K562 (cell line): ENCODE data around the gene CALML6. TPM values are rescaled to one million over a fixed set of nuclear protein-coding genes. Genes with fewer than 3 reads are reported as not detected.

ENCODE experiments used
- ATAC-seq: fragments of 200-7000 bp; cut with Tn5 transposase; 3 replicates; pipeline ENCODE4 v1.9.1; 2020; ENCODE audit warnings: moderate library complexity
- BruUV-seq: library from RNA; stranded (reverse); fragments of 400-500 nt; replicated peaks from 2 replicates; lab custom pipeline; 2021; lab: Mats Ljungman, UMichigan
- CTCF ChIA-PET: fragments of 300-600 bp; formaldehyde crosslinking; extraction: SDS; loops from one replicate; lab custom pipeline; 2021; ENCODE audit warnings: low intra/inter-chr PET ratio; lab: Yijun Ruan, JAX
- POLR2A ChIA-PET: fragments of 300-600, 350-650 bp; sonication (Branson Sonifier 250); formaldehyde crosslinking; extraction: SDS; loops from one replicate; lab custom pipeline; 2021; ENCODE audit warnings: antibody characterized with exemption, inconsistent platforms; lab: Yijun Ruan, JAX
- DNase-seq, 4 experiments: peaks; one replicate each; pipeline versions ENCODE4 v3.0.0 to v3.0.0-alpha.2; 2011 to 2018; ENCODE audit warnings: low spot score in 3 of 4, mixed read lengths in 3 of 4; ENCODE audit errors: extremely low read depth in 1 of 4
- FAIRE-seq: peaks from 2 replicates; lab custom pipeline; 2011; peaks lifted over from hg19 to GRCh38; lab: Jason Lieb, UNC
- H2AFZ ChIP-seq: 2 replicates; pipeline ENCODE4 v1.6.0; 2011; ENCODE audit warnings: low read depth, low read length, control low read depth, inconsistent platforms
- H3K27ac ChIP-seq: fragments of 200-600 bp; 3 replicates; pipeline ENCODE4 v1.8.0; 2011; ENCODE audit warnings: low read depth, mild to moderate bottlenecking, control low read depth, inconsistent platforms, low read length, moderate library complexity, mixed read lengths; ENCODE audit errors: extremely low read depth
- H3K27me3 ChIP-seq, 2 experiments: fragments of 300-600 bp in 1 of 2; 2 replicates in 1 of 2; 3 replicates in 1 of 2; pipeline versions ENCODE4 v1.6.0 to v1.8.0; 2011; ENCODE audit warnings: inconsistent platforms in 2 of 2, low read length in 2 of 2, mild to moderate bottlenecking in 1 of 2, mixed read lengths in 1 of 2, moderate library complexity in 1 of 2; ENCODE audit not compliant: control insufficient read depth in 2 of 2, insufficient read depth in 2 of 2
- H3K36me3 ChIP-seq: fragments of 300-600 bp; 3 replicates; pipeline ENCODE4 v1.8.0; 2011; ENCODE audit warnings: mild to moderate bottlenecking, low read length, inconsistent platforms; ENCODE audit not compliant: control insufficient read depth, insufficient read depth
- H3K4me1 ChIP-seq, 2 experiments: fragments of 200-600 bp in 1 of 2; replicated peaks in 1 of 2; 2 replicates in 1 of 2; 3 replicates in 1 of 2; pipeline versions ENCODE4 v1.5.1 to v1.8.0; 2011; ENCODE audit warnings: inconsistent platforms in 2 of 2, low read length in 2 of 2, mild to moderate bottlenecking in 1 of 2, mixed read lengths in 1 of 2, moderate library complexity in 1 of 2; ENCODE audit not compliant: control insufficient read depth in 2 of 2, insufficient read depth in 2 of 2
- H3K4me2 ChIP-seq: 2 replicates; pipeline ENCODE4 v1.6.1; 2011; ENCODE audit warnings: low read length, control low read depth, inconsistent platforms, mixed read lengths; ENCODE audit not compliant: insufficient read depth
- H3K4me3 ChIP-seq: fragments of 200-600 bp; sonication (generic), shearing (Covaris generic); 2 replicates; pipeline ENCODE4 v1.5.1; 2016; ENCODE audit warnings: control low read depth, inconsistent platforms
- H3K79me2 ChIP-seq: fragments of 200-600 bp; 3 replicates; pipeline ENCODE4 v1.8.0; 2011; ENCODE audit warnings: low read length, inconsistent platforms; ENCODE audit not compliant: control insufficient read depth, insufficient read depth
- H3K9ac ChIP-seq, 2 experiments: 2 replicates each; pipeline versions ENCODE4 v1.6.0 to v1.6.1; 2011; ENCODE audit warnings: low read depth in 2 of 2, low read length in 2 of 2, control low read depth in 1 of 2, inconsistent platforms in 1 of 2, mild to moderate bottlenecking in 1 of 2, mixed read lengths in 1 of 2; ENCODE audit not compliant: insufficient read depth in 1 of 2
- H3K9me1 ChIP-seq: one replicate; pipeline ENCODE4 v1.6.0; 2011; ENCODE audit warnings: inconsistent platforms, mild to moderate bottlenecking, low read length, moderate library complexity; ENCODE audit not compliant: control insufficient read depth, insufficient read depth
- H3K9me3 ChIP-seq: replicated peaks from 2 replicates; pipeline ENCODE4 v1.5.1; 2011; ENCODE audit warnings: low read depth, low read length, inconsistent platforms; ENCODE audit not compliant: control insufficient read depth, insufficient read depth
- H4K20me1 ChIP-seq: replicated peaks from 2 replicates; pipeline ENCODE4 v1.6.1; 2011; ENCODE audit warnings: low read length, inconsistent platforms, mixed read lengths; ENCODE audit not compliant: control insufficient read depth, insufficient read depth
- TEAD1 ChIP-seq, 2 experiments: fragments of 450-650 bp in 1 of 2; sonication (generic) in 1 of 2; formaldehyde crosslinking; IDR thresholded peaks; 2 replicates each; pipeline versions ENCODE4 v1.4.0 to v1.8.0; 2020 to 2022; ENCODE audit warnings: mild to moderate bottlenecking in 2 of 2, missing genetic modification reagents in 1 of 2
- WGBS: fragments of 100-300 bp; shearing (Covaris generic); methylation state at CpG from one replicate; pipeline ENCODE4 v1.1.6; 2016; ENCODE audit warnings: low coverage, mixed read lengths; ENCODE audit not compliant: insufficient coverage; ENCODE audit errors: missing lambda C conversion rate; 5-methylcytosine and 5-hydroxymethylcytosine counted together
- in situ Hi-C: fragments of 300-500 bp; cut with MboI; formaldehyde crosslinking; loops from 4 replicates; pipeline ENCODE4 v1.15.0; 2018; ENCODE audit warnings: inconsistent platforms, mixed read lengths
- intact Hi-C: fragments of 100-400 bp; cut with micrococcal nuclease; formaldehyde crosslinking; loops from 2 replicates; pipeline ENCODE4 v1.14.2; 2022
- polyA plus RNA-seq, 8 experiments: library from polyadenylated mRNA; depleted of rRNA in 4 of 8; stranded (reverse) in 5 of 8; unstranded in 3 of 8; fragments of >200 nt; fragmentation: Nextera tagmentation in 2 of 8; fragmentation: Illumina TruSeq in 1 of 8; extraction: Ambion mirVana in 2 of 8; extraction: Trizol in 1 of 8; gene quantifications; 2 replicates each; pipeline versions ENCODE4 v1.2.1 to v1.2.3, GENCODE V29; 2011 to 2014; ENCODE audit warnings: inconsistent platforms in 1 of 8, missing spikeins in 1 of 8
- total RNA-seq, 7 experiments: library from RNA; depleted of rRNA in 6 of 7; stranded (reverse); fragments of >200 nt in 6 of 7; fragmentation: Illumina TruSeq in 2 of 7; extraction: Trizol in 2 of 7; gene quantifications; 2 replicates each; pipeline versions ENCODE4 v1.2.1 to v1.2.3, GENCODE V29; 2011 to 2021; ENCODE audit warnings: low replicate concordance in 1 of 7
- TF ChIP-seq, protein P1 (sequence below): fragments of 450-650 bp; IDR thresholded peaks from 2 replicates; pipeline ENCODE4 v1.6.1; 2016; ENCODE audit warnings: missing biosample characterization, missing genetic modification characterization

CALML6 gene
- total and polyA plus RNA-seq, 9 of the 15 experiments (the other 6 are each of a cell fraction or from before 2014, with no cell fraction given), result 0.14 TPM; not detected in 8

GRCh38 chr1:1911350-1912041 is 3.6 kb upstream of the CALML6 start:
- Histone ChIP-seq H3K4me1 (peaks cover 9 to 66% of the 10 kb centered on the region in 2 experiments; a peak in 4 of 5 replicates), H3K27ac (no peak overlapping the region), H3K79me2 (peaks cover 7% of the 10 kb centered on the region; the same call in 2 of the 3 replicates), H3K4me2 (no peak overlapping the region), H3K9me1 (no peaks in the 10 kb centered on the region), H2AFZ (no peak overlapping the region), H3K4me3 (no peak overlapping the region), H3K9ac (peak overlapping the region in 1 of 2 experiments; percentile 27; a peak in 1 of 4 replicates), H3K27me3 (no peaks in the 10 kb centered on the region), H4K20me1 (0 out of 2 replicates have a peak, but pooled peaks cover 4% of the 10 kb centered on the region), H3K9me3 (no peaks in the 10 kb centered on the region), H3K36me3 (no peaks in the 10 kb centered on the region)
- CTCF ChIA-PET, result no interaction called here
- WGBS, result 63% methylated on average over 13 of the region's 13 CpGs
- BruUV-seq, result no TSS peak
- POLR2A ChIA-PET, result interaction anchor here (0.6 to 0.8 kb wide), 3 partner anchors 79 to 320 kb away, joined by 3 to 5 read pairs (median 3); no protein-coding TSS in a partner anchor
- TF ChIP-seq TEAD1 (CRISPR knock-in tag; IDR thresholded peaks at IDR 0.05), result no peak
- TF ChIP-seq, protein P1, sequence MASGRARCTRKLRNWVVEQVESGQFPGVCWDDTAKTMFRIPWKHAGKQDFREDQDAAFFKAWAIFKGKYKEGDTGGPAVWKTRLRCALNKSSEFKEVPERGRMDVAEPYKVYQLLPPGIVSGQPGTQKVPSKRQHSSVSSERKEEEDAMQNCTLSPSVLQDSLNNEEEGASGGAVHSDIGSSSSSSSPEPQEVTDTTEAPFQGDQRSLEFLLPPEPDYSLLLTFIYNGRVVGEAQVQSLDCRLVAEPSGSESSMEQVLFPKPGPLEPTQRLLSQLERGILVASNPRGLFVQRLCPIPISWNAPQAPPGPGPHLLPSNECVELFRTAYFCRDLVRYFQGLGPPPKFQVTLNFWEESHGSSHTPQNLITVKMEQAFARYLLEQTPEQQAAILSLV (tag), result no peak
- DNase-seq, result no peak
- no peak for ATAC-seq
- in situ Hi-C loops, result loop anchor here (10.0 kb wide), 1 partner anchor 547 kb away; no protein-coding TSS in a partner anchor
- intact Hi-C loops, result no loop called here
- FAIRE-seq, result no peak
